Measurements from ENCODE around the gene ACCS. TPM values are rescaled to one million over a fixed set of nuclear protein-coding genes. Genes with fewer than 3 reads are reported as not detected.

The ACCS gene
- total RNA-seq, 1 donor: 21.0 TPM

GRCh38 chr11:44071157-44071556 lies 5.1 kb downstream of the ACCS start:
- no peak overlapping the region for H3K4me3 ChIP-seq (ENCODE audit: insufficient read depth, low read length)
- no peaks in the 10 kb centered on the region for H3K9me3 ChIP-seq (ENCODE audit: low read depth, low read length)
- no peaks in the 10 kb centered on the region for H3K36me3 ChIP-seq (ENCODE audit: insufficient read depth, low read length)
- H4K20me1 ChIP-seq (ENCODE audit: insufficient read depth, low read length): no peaks in the 10 kb centered on the region
- no peaks in the 10 kb centered on the region for H3K27me3 ChIP-seq (ENCODE audit: insufficient read depth, low read length)
- no peak overlapping the region for H3K4me2 ChIP-seq (ENCODE audit: insufficient read depth, low read length)
- no peak overlapping the region for H2AFZ ChIP-seq (ENCODE audit: low read length)
- peaks cover 7% of the 10 kb centered on the region for H3K4me1 ChIP-seq (ENCODE audit: insufficient read depth, low read length)
- H3K79me2 ChIP-seq (ENCODE audit: insufficient read depth, low read length): peaks cover 4% of the 10 kb centered on the region
- H3K27ac ChIP-seq (ENCODE audit: low read depth, low read length): no peak overlapping the region
- no peak for TF ChIP-seq CTCF (IDR thresholded peaks at IDR 0.05; ENCODE audit: extremely low read depth, low read depth, low read length)
- no peak for DNase-seq (ENCODE audit: insufficient read length, low spot score, missing footprints)

DNA sequence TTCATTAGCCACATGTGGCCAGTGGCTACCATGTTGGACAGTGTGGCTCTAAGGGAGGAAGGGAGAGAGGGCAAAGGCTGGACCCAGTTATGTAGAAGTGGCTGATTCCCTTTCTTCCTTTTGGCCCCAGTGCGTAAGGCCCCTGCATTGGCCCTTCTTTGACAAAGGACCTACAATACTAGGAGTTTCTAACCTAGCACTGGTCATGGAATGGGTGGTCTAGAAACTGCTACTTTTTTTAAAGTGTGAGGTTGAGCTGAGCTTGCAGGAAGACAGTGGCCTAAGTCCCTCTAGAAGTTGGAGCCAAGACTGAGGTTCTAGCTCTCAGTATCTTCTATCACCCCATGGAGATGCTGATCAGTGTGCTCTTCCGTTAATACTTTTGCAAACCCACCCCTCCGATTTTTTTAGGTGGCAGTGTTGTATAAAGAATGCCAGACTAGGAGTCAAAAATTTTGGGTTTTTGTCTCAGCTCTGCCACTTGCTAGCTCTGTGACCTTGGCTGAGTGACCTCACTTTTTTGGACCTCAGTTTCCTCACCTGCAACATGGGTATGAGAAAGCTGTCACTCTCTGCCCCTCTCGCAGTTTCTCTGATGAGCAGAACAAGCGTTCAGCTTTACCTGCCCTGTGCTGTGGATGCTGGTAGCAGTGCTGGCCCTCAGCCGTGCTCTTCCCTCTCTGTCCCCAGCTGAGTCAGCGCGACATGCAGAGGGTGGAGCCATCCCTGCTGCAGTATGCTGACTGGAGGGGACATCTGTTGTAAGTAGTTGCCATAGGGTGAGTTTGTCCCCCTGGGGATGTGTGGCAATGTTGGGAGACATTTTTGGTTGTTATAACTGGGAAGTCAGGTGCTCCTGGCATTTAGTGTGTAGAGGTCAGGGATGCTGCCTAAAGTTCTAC lies 6.9 kb downstream of the ACCS start:
- no peaks in the 10 kb centered on the region for H3K9me3 ChIP-seq (ENCODE audit: low read depth, low read length)
- H3K27ac ChIP-seq (ENCODE audit: low read depth, low read length): no peak overlapping the region
- no peak overlapping the region for H3K4me2 ChIP-seq (ENCODE audit: insufficient read depth, low read length)
- H2AFZ ChIP-seq (ENCODE audit: low read length): no peak overlapping the region
- H3K4me3 ChIP-seq (ENCODE audit: insufficient read depth, low read length): no peak overlapping the region
- no peak for TF ChIP-seq CTCF (IDR thresholded peaks at IDR 0.05; ENCODE audit: extremely low read depth, low read depth, low read length)
- H3K36me3 ChIP-seq (ENCODE audit: insufficient read depth, low read length): no peaks in the 10 kb centered on the region
- no peak for DNase-seq (ENCODE audit: insufficient read length, low spot score, missing footprints)
- H4K20me1 ChIP-seq (ENCODE audit: insufficient read depth, low read length): no peaks in the 10 kb centered on the region
- no peaks in the 10 kb centered on the region for H3K4me1 ChIP-seq (ENCODE audit: insufficient read depth, low read length)
- H3K27me3 ChIP-seq (ENCODE audit: insufficient read depth, low read length): no peaks in the 10 kb centered on the region
- H3K79me2 ChIP-seq (ENCODE audit: insufficient read depth, low read length): no peaks in the 10 kb centered on the region

DNA sequence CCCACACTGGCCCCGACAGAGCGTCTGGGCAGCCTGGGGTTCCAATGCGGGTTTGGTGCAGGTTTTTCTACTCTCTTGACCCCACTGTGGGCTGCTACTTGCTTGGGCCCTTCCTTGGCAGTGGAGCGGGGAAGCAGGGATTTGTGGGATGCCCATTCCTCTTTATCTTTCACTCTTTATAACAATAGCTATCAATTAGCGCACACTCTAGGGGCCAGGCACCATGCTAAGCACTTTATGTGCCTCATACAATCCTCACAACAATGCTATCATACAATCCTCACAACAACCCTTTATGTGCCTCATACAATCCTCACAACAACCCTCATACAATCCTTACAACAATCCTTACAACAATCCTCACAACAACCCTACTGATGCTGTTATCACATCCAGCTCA lies 12.7 kb downstream of the ACCS start:
- Histone ChIP-seq H3K27me3 (ENCODE audit: insufficient read depth, low read length) (no peaks in the 10 kb centered on the region), H3K9me3 (ENCODE audit: low read depth, low read length) (no peaks in the 10 kb centered on the region), H3K27ac (ENCODE audit: low read depth, low read length) (no peak overlapping the region), H3K4me1 (ENCODE audit: insufficient read depth, low read length) (no peaks in the 10 kb centered on the region), H4K20me1 (ENCODE audit: insufficient read depth, low read length) (no peaks in the 10 kb centered on the region), H3K4me2 (ENCODE audit: insufficient read depth, low read length) (no peak overlapping the region), H3K4me3 (ENCODE audit: insufficient read depth, low read length) (no peak overlapping the region), H3K79me2 (ENCODE audit: insufficient read depth, low read length) (no peaks in the 10 kb centered on the region), H2AFZ (ENCODE audit: low read length) (no peak overlapping the region), H3K36me3 (ENCODE audit: insufficient read depth, low read length) (no peaks in the 10 kb centered on the region)
- no peak for DNase-seq (ENCODE audit: insufficient read length, low spot score, missing footprints)
- TF ChIP-seq CTCF (IDR thresholded peaks at IDR 0.05; ENCODE audit: extremely low read depth, low read depth, low read length): no peak

- Histone ChIP-seq H3K4me1 (ENCODE audit: insufficient read depth, low read length) (no peaks in the 10 kb centered on the region), H3K27ac (ENCODE audit: low read depth, low read length) (no peak overlapping the region), H4K20me1 (ENCODE audit: insufficient read depth, low read length) (no peaks in the 10 kb centered on the region), H3K79me2 (ENCODE audit: insufficient read depth, low read length) (no peaks in the 10 kb centered on the region), H2AFZ (ENCODE audit: low read length) (no peak overlapping the region), H3K27me3 (ENCODE audit: insufficient read depth, low read length) (no peaks in the 10 kb centered on the region), H3K9me3 (ENCODE audit: low read depth, low read length) (no peaks in the 10 kb centered on the region), H3K4me3 (ENCODE audit: insufficient read depth, low read length) (no peak overlapping the region), H3K36me3 (ENCODE audit: insufficient read depth, low read length) (no peaks in the 10 kb centered on the region), H3K4me2 (ENCODE audit: insufficient read depth, low read length) (no peak overlapping the region)
- no peak for DNase-seq (ENCODE audit: insufficient read length, low spot score, missing footprints)
- no peak for TF ChIP-seq CTCF (IDR thresholded peaks at IDR 0.05; ENCODE audit: extremely low read depth, low read depth, low read length)
Observed at GRCh38 chr11:44079376-44079775, 13.3 kb downstream of the ACCS start.
